Fibroblast of villous mesenchyme (primary cell): ENCODE results near the gene MGAT5B. TPM values are rescaled to one million over a fixed set of nuclear protein-coding genes. Genes with fewer than 3 reads are reported as not detected.

Experiments used
- DNase-seq: peaks from one replicate; pipeline ENCODE4 v3.0.0-alpha.2; 2010; ENCODE audit warnings: low read depth
- H3K4me3 ChIP-seq: 2 replicates; pipeline ENCODE4 v1.5.1; 2011; ENCODE audit warnings: low read depth, mild to moderate bottlenecking, low read length
- CTCF ChIP-seq: IDR thresholded peaks from 2 replicates; pipeline ENCODE4 v1.5.1; 2012; ENCODE audit warnings: low read depth, mild to moderate bottlenecking, low read length; ENCODE audit not compliant: insufficient read depth
- total RNA-seq: library from RNA; depleted of rRNA; stranded (reverse); fragments of >200 nt; gene quantifications from 2 replicates; pipeline ENCODE4 v1.2.3, GENCODE V29; 2012

The MGAT5B gene
- total RNA-seq, 1 donor = 0.43 TPM

- no peak for DNase-seq
- no peak for TF ChIP-seq CTCF
- no peak overlapping the region for H3K4me3 ChIP-seq
Measured at GRCh38 chr17:76865174-76865573, 3.0 kb upstream of the MGAT5B start.

GRCh38 chr17:76866203-76866602, 2.0 kb upstream of the MGAT5B start:
- no peak for DNase-seq
- no peak overlapping the region for H3K4me3 ChIP-seq
- no peak for TF ChIP-seq CTCF

GRCh38 chr17:76866774-76867577, 1.2 kb upstream of the MGAT5B start:
- DNase-seq = peak; percentile 11
- H3K4me3 ChIP-seq = no peak overlapping the region
- TF ChIP-seq CTCF = no peak

GRCh38 chr17:76867578-76868175, 527 bp upstream of the MGAT5B start:
- DNase-seq = peak; percentile 39
- peak overlapping the region; percentile 23 for H3K4me3 ChIP-seq
- no peak for TF ChIP-seq CTCF

- TF ChIP-seq CTCF = no peak
- no peak overlapping the region for H3K4me3 ChIP-seq
- DNase-seq = no peak
Measured at GRCh38 chr17:76868669-76869495, 678 bp downstream of the MGAT5B start.

- no peak overlapping the region for H3K4me3 ChIP-seq
- DNase-seq = no peak
- no peak for TF ChIP-seq CTCF
Measured at GRCh38 chr17:76869496-76870376, 1.5 kb downstream of the MGAT5B start.
